ENCODE measurements around the gene ADIPOR2. TPM values are rescaled to one million over a fixed set of nuclear protein-coding genes. Genes with fewer than 3 reads are reported as not detected.

Gene ADIPOR2
- total RNA-seq, 1 donor from 2014 or later, result 40.5 TPM

DNA sequence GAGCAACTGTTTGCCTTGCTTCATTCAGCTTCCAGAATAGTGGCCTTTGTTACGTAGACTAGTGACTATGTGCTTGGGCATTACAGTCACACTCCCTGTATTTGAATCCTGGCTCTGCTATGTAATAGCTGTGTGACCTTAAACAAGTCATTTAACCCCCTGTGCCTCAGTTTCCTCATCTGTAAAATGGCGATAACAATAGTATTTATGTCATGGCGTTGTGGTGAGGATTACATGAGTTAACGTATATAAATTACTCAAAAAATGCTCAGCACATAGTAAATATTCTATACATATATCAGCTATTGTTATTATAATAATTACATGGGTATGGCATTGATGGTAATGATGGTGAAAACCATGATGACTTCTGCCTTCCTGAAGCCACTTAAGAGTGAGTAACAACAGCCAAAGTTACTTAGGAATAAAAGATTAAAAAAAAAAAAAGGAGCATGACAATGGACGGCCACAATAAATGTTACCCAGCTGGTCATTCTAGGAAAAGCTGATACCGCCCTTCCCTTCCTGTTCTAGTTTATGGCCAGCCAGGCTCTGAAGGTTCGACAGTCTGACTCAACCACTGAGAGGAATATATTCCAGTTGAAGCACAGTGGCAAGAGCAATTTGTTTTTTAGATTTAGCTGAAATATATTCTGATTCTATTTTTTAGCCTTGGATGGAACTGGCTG, 9.9 kb upstream of the ADIPOR2 start:
- Histone ChIP-seq H3K27ac (replicated peaks) (peak overlapping the region; percentile 85), H3K27me3 (ENCODE audit: low read depth) (no peaks in the 10 kb centered on the region), H3K9me3 (replicated peaks) (peaks cover 8% of the 10 kb centered on the region), H3K36me3 (no peaks in the 10 kb centered on the region), H3K4me3 (no peak overlapping the region), H3K4me1 (peaks cover 26% of the 10 kb centered on the region)
- intact Hi-C loops (cut with micrococcal nuclease), result no loop called here
- DNase-seq, result no peak
- TF ChIP-seq, protein P1, sequence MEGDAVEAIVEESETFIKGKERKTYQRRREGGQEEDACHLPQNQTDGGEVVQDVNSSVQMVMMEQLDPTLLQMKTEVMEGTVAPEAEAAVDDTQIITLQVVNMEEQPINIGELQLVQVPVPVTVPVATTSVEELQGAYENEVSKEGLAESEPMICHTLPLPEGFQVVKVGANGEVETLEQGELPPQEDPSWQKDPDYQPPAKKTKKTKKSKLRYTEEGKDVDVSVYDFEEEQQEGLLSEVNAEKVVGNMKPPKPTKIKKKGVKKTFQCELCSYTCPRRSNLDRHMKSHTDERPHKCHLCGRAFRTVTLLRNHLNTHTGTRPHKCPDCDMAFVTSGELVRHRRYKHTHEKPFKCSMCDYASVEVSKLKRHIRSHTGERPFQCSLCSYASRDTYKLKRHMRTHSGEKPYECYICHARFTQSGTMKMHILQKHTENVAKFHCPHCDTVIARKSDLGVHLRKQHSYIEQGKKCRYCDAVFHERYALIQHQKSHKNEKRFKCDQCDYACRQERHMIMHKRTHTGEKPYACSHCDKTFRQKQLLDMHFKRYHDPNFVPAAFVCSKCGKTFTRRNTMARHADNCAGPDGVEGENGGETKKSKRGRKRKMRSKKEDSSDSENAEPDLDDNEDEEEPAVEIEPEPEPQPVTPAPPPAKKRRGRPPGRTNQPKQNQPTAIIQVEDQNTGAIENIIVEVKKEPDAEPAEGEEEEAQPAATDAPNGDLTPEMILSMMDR (IDR thresholded peaks at IDR 0.05; ENCODE audit: borderline replicate concordance), result no peak

DNA sequence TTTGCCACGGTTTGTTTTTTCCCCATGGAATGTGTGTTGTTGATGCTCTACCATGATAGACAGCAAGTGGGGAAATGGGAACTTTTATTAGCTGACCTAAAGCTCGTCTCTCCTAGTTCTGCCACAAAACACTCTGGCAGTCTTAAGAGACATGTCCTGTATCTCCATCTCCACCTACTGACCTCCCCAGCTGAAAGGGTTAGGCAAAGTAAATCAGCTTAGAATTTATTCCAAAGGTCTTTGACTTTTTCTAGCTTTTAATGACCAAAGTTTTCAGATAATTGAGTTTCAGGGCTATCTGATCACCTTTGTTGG, 9.4 kb upstream of the ADIPOR2 start:
- Histone ChIP-seq H3K4me3 (no peak overlapping the region), H3K36me3 (no peaks in the 10 kb centered on the region), H3K9me3 (replicated peaks) (peaks cover 3% of the 10 kb centered on the region), H3K27me3 (ENCODE audit: low read depth) (no peaks in the 10 kb centered on the region), H3K27ac (replicated peaks) (peak overlapping the region; percentile 85), H3K4me1 (peaks cover 26% of the 10 kb centered on the region)
- DNase-seq, result no peak
- intact Hi-C loops (cut with micrococcal nuclease), result no loop called here
- TF ChIP-seq, protein P1 (IDR thresholded peaks at IDR 0.05; ENCODE audit: borderline replicate concordance), result no peak

DNA sequence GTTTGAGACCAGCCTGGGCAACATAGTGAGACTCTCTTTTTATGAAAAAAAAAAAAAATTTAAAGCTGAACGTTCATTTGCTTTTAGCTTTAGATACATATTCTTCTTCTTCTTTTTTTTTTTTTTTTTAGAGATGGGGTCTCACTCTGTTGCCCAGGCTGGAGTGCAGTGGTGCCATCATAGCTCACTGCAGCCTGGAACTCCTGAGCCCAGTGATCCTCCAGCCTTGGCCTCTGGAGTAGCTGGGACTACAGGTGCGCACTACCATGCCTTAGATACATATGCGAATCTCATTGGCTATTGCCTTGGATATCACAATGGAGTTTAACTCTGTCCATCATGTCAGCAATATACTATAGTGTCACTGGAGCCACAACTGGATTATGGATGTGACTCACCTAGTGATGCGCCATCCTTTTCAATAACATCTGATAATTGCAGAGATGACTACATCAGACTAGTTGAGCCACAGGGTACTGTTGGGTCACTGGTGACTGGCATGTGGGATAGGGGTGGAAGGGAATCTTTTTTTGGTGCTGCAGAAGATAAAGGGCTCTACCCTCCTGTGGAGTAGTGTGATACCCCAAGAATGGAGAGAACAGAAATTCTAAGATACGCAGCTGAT, 2.7 kb upstream of the ADIPOR2 start:
- no peak for DNase-seq
- intact Hi-C loops (cut with micrococcal nuclease), result no loop called here

DNA sequence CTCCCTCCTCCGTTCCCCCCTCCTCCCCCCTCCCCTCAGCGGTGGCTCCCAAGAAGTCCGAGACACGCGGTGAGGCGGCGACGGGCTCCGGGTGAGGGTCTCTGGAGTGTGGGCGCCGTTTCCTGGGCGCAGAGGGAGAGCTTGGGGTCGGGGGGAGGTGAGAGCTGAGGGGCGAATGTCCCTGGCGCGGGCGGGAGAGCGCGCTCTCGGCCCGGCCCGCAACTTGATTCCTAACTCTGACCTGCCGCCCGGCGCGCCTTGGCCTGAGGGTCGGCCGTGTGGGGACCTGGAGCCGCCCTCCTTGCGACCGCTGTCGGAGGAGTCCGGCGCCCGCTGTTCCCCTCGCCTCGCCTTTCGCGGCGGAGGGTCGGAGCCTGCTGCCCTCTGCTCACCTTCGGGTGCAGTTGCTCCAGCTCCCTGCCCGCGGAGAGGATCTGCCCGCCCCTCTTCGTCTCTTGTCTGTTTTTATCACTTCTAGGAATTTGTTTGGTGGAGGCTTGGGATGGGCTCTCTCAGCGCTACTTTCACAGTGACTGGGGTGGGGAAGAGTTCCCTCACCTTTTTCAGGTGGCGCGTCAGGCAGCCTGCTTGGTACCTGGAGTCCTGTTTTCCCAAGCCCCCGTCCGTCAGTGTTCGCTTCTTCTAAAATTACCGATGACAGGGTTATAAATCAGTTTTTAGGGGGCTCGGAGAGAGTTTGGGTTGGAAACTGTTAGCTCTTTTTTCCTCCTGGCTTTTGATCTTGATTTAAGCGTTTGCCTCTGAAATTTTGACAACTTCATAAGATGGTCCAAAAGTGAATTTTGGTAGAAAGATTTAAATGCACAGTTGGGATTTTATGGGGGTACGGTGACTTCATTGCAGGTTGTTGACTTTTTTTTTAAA, 495 bp downstream of the ADIPOR2 start:
- Histone ChIP-seq H3K36me3 (no peaks in the 10 kb centered on the region), H3K27ac (replicated peaks) (peak overlapping the region; percentile 91), H3K4me3 (peak overlapping the region; percentile 78), H3K4me1 (peaks cover 50% of the 10 kb centered on the region), H3K27me3 (ENCODE audit: low read depth) (no peaks in the 10 kb centered on the region), H3K9me3 (replicated peaks) (no peaks in the 10 kb centered on the region)
- intact Hi-C loops (cut with micrococcal nuclease), result no loop called here
- peak; percentile 41 for DNase-seq
- TF ChIP-seq, protein P1 (IDR thresholded peaks at IDR 0.05; ENCODE audit: borderline replicate concordance), result no peak

More for the DNA sequence above, 2.7 kb upstream of the ADIPOR2 start:
- Histone ChIP-seq H3K27ac (replicated peaks) (no peak overlapping the region), H3K9me3 (replicated peaks) (no peaks in the 10 kb centered on the region), H3K27me3 (ENCODE audit: low read depth) (no peaks in the 10 kb centered on the region), H3K4me1 (peaks cover 31% of the 10 kb centered on the region), H3K4me3 (no peak overlapping the region), H3K36me3 (no peaks in the 10 kb centered on the region)
- TF ChIP-seq, protein P1 (IDR thresholded peaks at IDR 0.05; ENCODE audit: borderline replicate concordance), result no peak

DNA sequence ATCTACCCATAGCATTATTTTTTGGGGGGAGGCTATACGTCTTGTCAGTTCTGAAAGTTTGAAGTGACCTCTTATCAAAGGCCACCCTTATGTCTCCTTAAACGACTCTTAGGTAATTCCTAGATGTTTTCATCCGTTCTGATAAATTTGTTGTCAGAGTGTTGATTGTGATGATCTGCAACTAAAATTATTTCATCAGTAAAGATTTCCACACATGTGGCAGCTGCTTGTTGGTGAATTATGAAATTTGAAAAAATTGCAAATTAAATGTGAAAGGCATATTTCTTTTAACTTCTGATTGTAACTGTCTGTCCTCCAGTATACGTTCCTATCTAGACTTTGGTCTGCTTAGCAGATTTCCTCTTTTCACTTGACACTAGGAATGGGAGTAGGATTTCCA, 1.4 kb downstream of the ADIPOR2 start:
- no peaks in the 10 kb centered on the region for H3K9me3 ChIP-seq (replicated peaks)
- peaks cover 59% of the 10 kb centered on the region for H3K4me1 ChIP-seq
- H3K4me3 ChIP-seq, result peak overlapping the region; percentile 78
- peak overlapping the region; percentile 91 for H3K27ac ChIP-seq (replicated peaks)
- no peak for DNase-seq
- intact Hi-C loops (cut with micrococcal nuclease), result no loop called here
- H3K27me3 ChIP-seq (ENCODE audit: low read depth), result no peaks in the 10 kb centered on the region
- TF ChIP-seq, protein P1 (IDR thresholded peaks at IDR 0.05; ENCODE audit: borderline replicate concordance), result no peak
- H3K36me3 ChIP-seq, result no peaks in the 10 kb centered on the region
